GM18505 (cell line): Measurements from ENCODE around the gene HSF4.

ENCODE experiments used
- ATAC-seq: cut with Tn5 transposase; IDR thresholded peaks from one replicate; pipeline ENCODE4 v1.9.1; 2021; ENCODE audit not compliant: unreplicated experiment
- POLR2A ChIP-seq: IDR thresholded peaks from 4 replicates; pipeline ENCODE4 v1.6.1; 2011; ENCODE audit warnings: borderline replicate concordance; ENCODE audit not compliant: insufficient read depth, insufficient read length; ENCODE audit errors: extremely low read depth

The HSF4 gene

DNA sequence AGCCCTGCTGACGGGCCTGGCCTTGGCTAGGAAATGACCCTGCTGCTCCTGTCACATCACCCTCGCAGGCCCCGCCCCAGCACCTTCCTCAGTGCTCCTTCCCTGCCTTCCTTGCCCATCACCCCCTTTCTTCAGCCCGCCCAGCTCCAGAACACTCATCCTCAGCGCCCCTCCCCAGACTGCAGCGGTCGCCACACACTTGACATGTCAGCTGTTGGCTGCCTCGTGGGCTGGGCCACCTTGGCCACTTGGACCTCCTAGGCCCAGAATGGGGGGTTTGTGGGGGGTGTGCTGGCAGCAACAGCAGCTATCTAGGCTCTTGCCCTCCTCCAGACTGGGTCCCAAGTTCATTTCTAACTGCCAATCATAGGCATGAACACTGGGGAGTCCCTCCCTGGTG, 45.0 kb downstream of the HSF4 start:
- no peak for ATAC-seq
- TF ChIP-seq POLR2A: no peak

- no peak for TF ChIP-seq POLR2A
- no peak for ATAC-seq
These were observed 45.8 kb downstream of the HSF4 start for GRCh38 chr16:67210069-67210937.

DNA sequence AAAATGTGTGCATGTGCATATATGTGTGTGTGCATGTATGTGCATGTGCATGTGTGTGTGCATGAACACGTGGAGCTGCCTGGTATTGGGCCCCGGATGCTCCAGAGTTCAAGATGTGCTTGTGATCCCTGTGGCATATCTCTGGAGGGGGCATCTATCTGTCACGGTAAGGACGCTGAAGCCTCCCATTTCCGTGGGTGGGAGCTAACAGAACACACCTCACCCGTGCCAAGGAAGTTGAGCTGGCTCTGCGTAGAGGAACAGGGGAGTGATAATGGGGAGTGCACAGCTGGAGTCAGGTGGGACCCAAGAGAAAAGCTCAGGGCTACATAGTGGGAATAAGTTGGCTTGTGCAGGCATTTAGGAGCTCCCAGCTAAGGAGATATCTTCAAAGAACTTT, 47.1 kb downstream of the HSF4 start:
- no peak for TF ChIP-seq POLR2A
- ATAC-seq: no peak

GRCh38 chr16:67212766-67213165, 48.2 kb downstream of the HSF4 start:
- TF ChIP-seq POLR2A: no peak
- no peak for ATAC-seq

DNA sequence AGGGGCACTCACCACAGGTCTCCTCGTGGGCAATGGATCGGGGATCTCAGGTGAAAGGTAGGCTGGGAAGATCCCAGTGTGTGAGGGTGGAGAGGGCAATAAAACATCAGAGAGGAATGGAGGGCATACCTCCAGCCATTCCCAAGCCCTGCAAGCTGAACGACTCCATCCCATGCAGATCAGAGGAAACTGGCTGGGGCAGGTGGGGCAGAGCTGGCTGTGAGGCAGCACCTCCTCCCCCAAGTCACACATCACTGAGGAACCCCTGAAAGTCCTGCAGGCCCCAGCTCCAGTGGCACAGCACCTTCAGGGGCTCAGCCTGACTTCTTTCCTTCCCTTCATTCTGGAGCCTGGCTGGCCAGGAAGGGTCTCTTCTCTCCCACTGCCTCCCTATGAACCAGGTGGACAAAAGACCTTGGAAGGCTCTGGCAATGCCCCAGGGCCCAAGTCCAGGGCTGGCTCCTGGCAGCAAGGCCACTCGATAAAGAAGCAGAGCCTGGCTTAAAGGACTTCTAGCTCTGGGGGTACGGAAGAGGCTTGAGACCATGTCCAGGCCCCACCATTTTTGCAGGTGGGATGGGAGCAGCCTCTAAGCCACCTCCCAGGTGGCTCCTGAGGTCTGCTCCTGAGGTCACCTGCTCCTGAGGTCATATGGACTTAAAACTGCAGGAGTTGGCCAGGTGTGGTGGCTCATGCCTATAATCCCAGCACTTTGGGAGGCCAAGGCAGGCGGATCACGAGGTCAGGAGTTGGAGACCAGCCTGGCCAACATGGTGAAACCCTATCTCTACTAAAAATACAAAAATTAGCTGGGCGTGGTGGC, 48.9 kb downstream of the HSF4 start:
- no peak for ATAC-seq
- TF ChIP-seq POLR2A: no peak

DNA sequence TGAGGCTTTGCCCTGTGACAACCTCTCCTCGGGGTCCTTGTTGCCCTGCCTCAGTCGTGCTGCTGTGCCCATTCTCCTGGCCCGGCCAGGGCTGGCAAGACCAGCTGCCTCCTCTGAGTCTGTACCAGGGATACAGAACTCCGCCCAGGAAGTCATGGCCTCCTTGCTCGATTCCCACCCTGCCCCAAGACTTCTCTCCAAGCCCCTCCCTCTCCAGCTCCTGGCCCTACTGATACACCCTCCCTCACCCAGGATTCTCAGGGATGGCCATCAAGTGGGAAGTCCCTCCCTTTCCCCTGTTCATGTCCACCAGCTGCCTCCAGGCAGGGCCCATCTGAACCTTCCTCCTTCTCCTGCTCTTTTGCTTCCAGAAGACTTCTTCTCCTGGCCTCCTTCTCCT, 51.2 kb downstream of the HSF4 start:
- no peak for ATAC-seq
- no peak for TF ChIP-seq POLR2A

- ATAC-seq: no peak
- TF ChIP-seq POLR2A: no peak
These were observed 52.3 kb downstream of the HSF4 start for GRCh38 chr16:67216612-67217490.
